HepG2 (cell line): ENCODE measurements around the gene DDC. TPM values are rescaled to one million over a fixed set of nuclear protein-coding genes. Genes with fewer than 3 reads are reported as not detected.
A peak's percentile ranks its signal among the peaks of the same experiment; 100 is the strongest.

ENCODE experiments used
- ASH2L ChIP-seq: fragments of 300-600, 200-600 bp; sonication (generic); IDR thresholded peaks from 2 replicates; pipeline ENCODE4 v1.7.0; 2017; ENCODE audit warnings: low read depth, mild to moderate bottlenecking, moderate library complexity, mixed read lengths, low read length; ENCODE audit not compliant: insufficient read length
- ATF6 ChIP-seq: sonication (generic); formaldehyde crosslinking; conservative IDR thresholded peaks from 2 replicates; pipeline ENCODE4 v1.4.0; 2020; ENCODE audit warnings: missing genetic modification reagents
- CREM ChIP-seq, 2 experiments: sonication (generic) in 1 of 2; formaldehyde crosslinking in 1 of 2; IDR thresholded peaks; 2 replicates each; pipeline versions ENCODE4 v1.4.0 to v1.6.1; 2016 to 2020; ENCODE audit warnings: antibody characterized with exemption in 1 of 2, mild to moderate bottlenecking in 1 of 2, missing genetic modification reagents in 1 of 2
- ELF4 ChIP-seq: sonication (generic); formaldehyde crosslinking; IDR thresholded peaks from 2 replicates; pipeline ENCODE4 v1.5.0; 2020; ENCODE audit warnings: missing genetic modification reagents, mild to moderate bottlenecking, moderate library complexity, borderline replicate concordance
- GTF3A ChIP-seq: sonication (generic); formaldehyde crosslinking; conservative IDR thresholded peaks from 2 replicates; pipeline ENCODE4 v1.4.0; 2020; ENCODE audit warnings: mild to moderate bottlenecking, missing genetic modification reagents
- SKI ChIP-seq: fragments of 450-650 bp; IDR thresholded peaks from one replicate; pipeline ENCODE4 v1.6.1; 2018; ENCODE audit warnings: mild to moderate bottlenecking; ENCODE audit not compliant: partially characterized antibody
- SMAD1 ChIP-seq: sonication (generic); formaldehyde crosslinking; IDR thresholded peaks from 2 replicates; pipeline ENCODE4 v1.4.0; 2020; ENCODE audit warnings: missing genetic modification reagents, low read depth, mild to moderate bottlenecking, borderline replicate concordance
- TEAD2 ChIP-seq: sonication (generic); formaldehyde crosslinking; IDR thresholded peaks from 2 replicates; pipeline ENCODE4 v1.9.0; 2021; ENCODE audit warnings: missing genetic modification reagents
- THAP8 ChIP-seq: sonication (generic); formaldehyde crosslinking; IDR thresholded peaks from 2 replicates; pipeline ENCODE4 v1.5.1; 2020; ENCODE audit warnings: missing genetic modification reagents, mild to moderate bottlenecking, borderline replicate concordance
- ZBTB20 ChIP-seq: sonication (generic); formaldehyde crosslinking; IDR thresholded peaks from 2 replicates; pipeline ENCODE4 v1.8.1; 2023; ENCODE audit warnings: missing genetic modification reagents, low read depth, mild to moderate bottlenecking, borderline replicate concordance
- ZFP36L2 ChIP-seq: sonication (generic); formaldehyde crosslinking; IDR thresholded peaks from 2 replicates; pipeline ENCODE4 v1.4.0; 2020; ENCODE audit warnings: missing genetic modification reagents
- ZNF136 ChIP-seq: sonication (generic); formaldehyde crosslinking; IDR thresholded peaks from 2 replicates; pipeline ENCODE4 v1.8.1; 2022; ENCODE audit warnings: low read depth, mild to moderate bottlenecking, moderate library complexity, missing genetic modification reagents
- ZNF275 ChIP-seq: sonication (generic); formaldehyde crosslinking; IDR thresholded peaks from 2 replicates; pipeline ENCODE4 v1.8.0; 2022; ENCODE audit warnings: missing genetic modification reagents, mild to moderate bottlenecking, inconsistent platforms, borderline replicate concordance
- ZNF343 ChIP-seq: sonication (generic); formaldehyde crosslinking; IDR thresholded peaks from 2 replicates; pipeline ENCODE4 v1.4.0; 2020; ENCODE audit warnings: mild to moderate bottlenecking, missing genetic modification reagents
- ZNF501 ChIP-seq: sonication (generic); formaldehyde crosslinking; IDR thresholded peaks from 2 replicates; pipeline ENCODE4 v1.5.1; 2020; ENCODE audit warnings: mild to moderate bottlenecking, moderate library complexity, missing genetic modification reagents
- ZNF747 ChIP-seq: sonication (generic); formaldehyde crosslinking; IDR thresholded peaks from 2 replicates; pipeline ENCODE4 v1.8.1; 2023; ENCODE audit warnings: missing genetic modification reagents, mild to moderate bottlenecking, borderline replicate concordance
- ZNF75D ChIP-seq: sonication (generic); formaldehyde crosslinking; IDR thresholded peaks from 2 replicates; pipeline ENCODE4 v1.8.1; 2023; ENCODE audit warnings: missing genetic modification reagents, mild to moderate bottlenecking, borderline replicate concordance
- polyA plus RNA-seq, 8 experiments: library from polyadenylated mRNA; depleted of rRNA in 3 of 8; stranded (reverse) in 7 of 8; unstranded in 1 of 8; fragments of >200 nt; fragmentation: Illumina TruSeq in 4 of 8; extraction: Trizol in 4 of 8; gene quantifications; 2 replicates each; pipeline versions ENCODE4 v1.2.1 to v1.2.3, GENCODE V29; 2011 to 2016; ENCODE audit warnings: low read depth in 4 of 8, missing spikeins in 1 of 8, mixed read lengths in 1 of 8; ENCODE audit not compliant: insufficient read depth in 1 of 8
- total RNA-seq, 5 experiments: library from RNA; depleted of rRNA; stranded (reverse); fragments of >200 nt; fragmentation: Illumina TruSeq; extraction: Trizol; gene quantifications; 2 replicates each; pipeline ENCODE4 v1.2.3, GENCODE V29; 2016; ENCODE audit warnings: low read depth in 1 of 5
- TF ChIP-seq, protein P1 (sequence below): sonication (generic); formaldehyde crosslinking; IDR thresholded peaks from 2 replicates; pipeline ENCODE4 v1.4.0; 2020; ENCODE audit warnings: missing genetic modification reagents
- TF ChIP-seq, protein P2 (sequence below): sonication (generic); formaldehyde crosslinking; IDR thresholded peaks from 2 replicates; pipeline ENCODE4 v1.8.1; 2022; ENCODE audit warnings: mild to moderate bottlenecking, missing genetic modification reagents

The DDC gene
- total and polyA plus RNA-seq, 2 of the 13 experiments (the other 11 are each of a cell fraction or from before 2014, with no cell fraction given): 11.7 to 93.3 TPM

GRCh38 chr7:50449881-50450589 lies 115.2 kb downstream of the DDC start, which contains the start of gene FIGNL1 (continued):
- TF ChIP-seq, protein P1, sequence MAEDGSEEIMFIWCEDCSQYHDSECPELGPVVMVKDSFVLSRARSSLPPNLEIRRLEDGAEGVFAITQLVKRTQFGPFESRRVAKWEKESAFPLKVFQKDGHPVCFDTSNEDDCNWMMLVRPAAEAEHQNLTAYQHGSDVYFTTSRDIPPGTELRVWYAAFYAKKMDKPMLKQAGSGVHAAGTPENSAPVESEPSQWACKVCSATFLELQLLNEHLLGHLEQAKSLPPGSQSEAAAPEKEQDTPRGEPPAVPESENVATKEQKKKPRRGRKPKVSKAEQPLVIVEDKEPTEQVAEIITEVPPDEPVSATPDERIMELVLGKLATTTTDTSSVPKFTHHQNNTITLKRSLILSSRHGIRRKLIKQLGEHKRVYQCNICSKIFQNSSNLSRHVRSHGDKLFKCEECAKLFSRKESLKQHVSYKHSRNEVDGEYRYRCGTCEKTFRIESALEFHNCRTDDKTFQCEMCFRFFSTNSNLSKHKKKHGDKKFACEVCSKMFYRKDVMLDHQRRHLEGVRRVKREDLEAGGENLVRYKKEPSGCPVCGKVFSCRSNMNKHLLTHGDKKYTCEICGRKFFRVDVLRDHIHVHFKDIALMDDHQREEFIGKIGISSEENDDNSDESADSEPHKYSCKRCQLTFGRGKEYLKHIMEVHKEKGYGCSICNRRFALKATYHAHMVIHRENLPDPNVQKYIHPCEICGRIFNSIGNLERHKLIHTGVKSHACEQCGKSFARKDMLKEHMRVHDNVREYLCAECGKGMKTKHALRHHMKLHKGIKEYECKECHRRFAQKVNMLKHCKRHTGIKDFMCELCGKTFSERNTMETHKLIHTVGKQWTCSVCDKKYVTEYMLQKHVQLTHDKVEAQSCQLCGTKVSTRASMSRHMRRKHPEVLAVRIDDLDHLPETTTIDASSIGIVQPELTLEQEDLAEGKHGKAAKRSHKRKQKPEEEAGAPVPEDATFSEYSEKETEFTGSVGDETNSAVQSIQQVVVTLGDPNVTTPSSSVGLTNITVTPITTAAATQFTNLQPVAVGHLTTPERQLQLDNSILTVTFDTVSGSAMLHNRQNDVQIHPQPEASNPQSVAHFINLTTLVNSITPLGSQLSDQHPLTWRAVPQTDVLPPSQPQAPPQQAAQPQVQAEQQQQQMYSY: no peak
- TF ChIP-seq ZBTB20 (CRISPR knock-in tag) (no peak), ATF6 (no peak), CREM (IDR thresholded peaks at IDR 0.05) (no peak), CREM (CRISPR knock-in tag; IDR thresholded peaks at IDR 0.05) (no peak), ZFP36L2 (CRISPR knock-in tag) (peak; percentile 16; the same call in 1 of the 2 replicates), TEAD2 (CRISPR knock-in tag) (no peak), ELF4 (CRISPR knock-in tag) (no peak), ZNF343 (CRISPR knock-in tag) (0 out of 2 replicates have a peak, but pooled peaks have one; percentile 37), THAP8 (CRISPR knock-in tag) (no peak), ZNF275 (no peak), SKI (no peak), GTF3A (CRISPR knock-in tag) (no peak), ZNF747 (CRISPR knock-in tag) (no peak), SMAD1 (CRISPR knock-in tag) (peak; percentile 83; the same call in 1 of the 2 replicates), ZNF136 (CRISPR knock-in tag) (no peak), ASH2L (peak; percentile 80), ZNF501 (CRISPR knock-in tag) (no peak; the same call in 1 of the 2 replicates), ZNF75D (CRISPR knock-in tag) (no peak)
- TF ChIP-seq, protein P2, sequence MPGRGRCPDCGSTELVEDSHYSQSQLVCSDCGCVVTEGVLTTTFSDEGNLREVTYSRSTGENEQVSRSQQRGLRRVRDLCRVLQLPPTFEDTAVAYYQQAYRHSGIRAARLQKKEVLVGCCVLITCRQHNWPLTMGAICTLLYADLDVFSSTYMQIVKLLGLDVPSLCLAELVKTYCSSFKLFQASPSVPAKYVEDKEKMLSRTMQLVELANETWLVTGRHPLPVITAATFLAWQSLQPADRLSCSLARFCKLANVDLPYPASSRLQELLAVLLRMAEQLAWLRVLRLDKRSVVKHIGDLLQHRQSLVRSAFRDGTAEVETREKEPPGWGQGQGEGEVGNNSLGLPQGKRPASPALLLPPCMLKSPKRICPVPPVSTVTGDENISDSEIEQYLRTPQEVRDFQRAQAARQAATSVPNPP (CRISPR knock-in tag): peak; percentile 26; the same call in 1 of the 2 replicates
